H9 (cell line): ENCODE results near the gene CHN2. TPM values are rescaled to one million over a fixed set of nuclear protein-coding genes. Genes with fewer than 3 reads are reported as not detected.

Source experiments
- DNase-seq: peaks from one replicate; pipeline ENCODE4 v3.0.0-alpha.2; 2017
- H2AFZ ChIP-seq: one replicate; pipeline ENCODE4 v1.6.1; 2013; ENCODE audit warnings: mild to moderate bottlenecking, low read length, control low read depth, moderate library complexity
- H2AK5ac ChIP-seq: 2 replicates; pipeline ENCODE4 v1.6.1; 2013; ENCODE audit warnings: low read length, control low read depth, mixed read lengths; ENCODE audit not compliant: insufficient read length
- H2BK120ac ChIP-seq: one replicate; pipeline ENCODE4 v1.6.1; 2013; ENCODE audit warnings: low read depth, mild to moderate bottlenecking, low read length, control low read depth, inconsistent platforms; ENCODE audit not compliant: poor library complexity, severe bottlenecking
- H2BK12ac ChIP-seq: 2 replicates; pipeline ENCODE4 v1.6.1; 2013; ENCODE audit warnings: low read length, control low read depth, mixed read lengths, low read depth; ENCODE audit not compliant: insufficient read length
- H2BK15ac ChIP-seq: 2 replicates; pipeline ENCODE4 v1.6.1; 2013; ENCODE audit warnings: low read depth, low read length, control low read depth
- H2BK20ac ChIP-seq: one replicate; pipeline ENCODE4 v1.6.1; 2013; ENCODE audit warnings: low read depth, mild to moderate bottlenecking, low read length, control low read depth, inconsistent platforms; ENCODE audit not compliant: poor library complexity, severe bottlenecking
- H2BK5ac ChIP-seq: 2 replicates; pipeline ENCODE4 v1.6.1; 2013; ENCODE audit warnings: low read length, control low read depth, mixed read lengths; ENCODE audit not compliant: insufficient read length
- H3K14ac ChIP-seq: 2 replicates; pipeline ENCODE4 v1.6.1; 2013; ENCODE audit warnings: low read length, control low read depth; ENCODE audit not compliant: insufficient read depth
- H3K18ac ChIP-seq: 2 replicates; pipeline ENCODE4 v1.6.1; 2013; ENCODE audit warnings: low read depth, mild to moderate bottlenecking, mixed read lengths, low read length, control low read depth; ENCODE audit not compliant: insufficient read length
- H3K23ac ChIP-seq: 2 replicates; pipeline ENCODE4 v1.6.1; 2013; ENCODE audit warnings: low read length, control low read depth, mixed read lengths, low read depth; ENCODE audit not compliant: insufficient read length
- H3K23me2 ChIP-seq: 2 replicates; pipeline ENCODE4 v1.6.1; 2013; ENCODE audit warnings: low read depth, mild to moderate bottlenecking, mixed read lengths, low read length, control low read depth; ENCODE audit not compliant: insufficient read length, poor library complexity, severe bottlenecking
- H3K27ac ChIP-seq: 2 replicates; pipeline ENCODE4 v1.5.1; 2013; ENCODE audit warnings: low read length, control low read depth, mixed read lengths, low read depth; ENCODE audit not compliant: insufficient read length
- H3K27me3 ChIP-seq: 2 replicates; pipeline ENCODE4 v1.6.1; 2013; ENCODE audit warnings: low read length, control low read depth, inconsistent platforms; ENCODE audit not compliant: insufficient read depth
- H3K4ac ChIP-seq: 2 replicates; pipeline ENCODE4 v1.6.1; 2013; ENCODE audit warnings: low read depth, mild to moderate bottlenecking, control low read depth, inconsistent platforms, low read length, moderate library complexity
- H3K4me1 ChIP-seq: 2 replicates; pipeline ENCODE4 v1.6.1; 2013; ENCODE audit warnings: low read length, control low read depth, inconsistent platforms; ENCODE audit not compliant: insufficient read depth
- H3K4me2 ChIP-seq: 2 replicates; pipeline ENCODE4 v1.6.1; 2013; ENCODE audit warnings: low read length, control low read depth, mixed read lengths; ENCODE audit not compliant: insufficient read length, insufficient read depth
- H3K56ac ChIP-seq: 2 replicates; pipeline ENCODE4 v1.6.1; 2013; ENCODE audit warnings: low read depth, mild to moderate bottlenecking, mixed read lengths, low read length, control low read depth; ENCODE audit not compliant: insufficient read length
- H3K79me1 ChIP-seq: 2 replicates; pipeline ENCODE4 v1.6.1; 2013; ENCODE audit warnings: low read depth, mild to moderate bottlenecking, moderate library complexity, low read length, control low read depth, inconsistent platforms; ENCODE audit not compliant: insufficient read depth, poor library complexity, severe bottlenecking
- H3K79me2 ChIP-seq: 2 replicates; pipeline ENCODE4 v1.6.1; 2013; ENCODE audit warnings: low read length, control low read depth, inconsistent platforms; ENCODE audit not compliant: insufficient read depth
- H3K9ac ChIP-seq: 2 replicates; pipeline ENCODE4 v1.6.1; 2013; ENCODE audit warnings: low read length, control low read depth, mixed read lengths; ENCODE audit not compliant: insufficient read length; ENCODE audit errors: extremely low read depth
- H3K9me3 ChIP-seq: one replicate; pipeline ENCODE4 v1.6.1; 2013; ENCODE audit warnings: low read depth, low read length, inconsistent platforms; ENCODE audit not compliant: control insufficient read depth
- H3T11ph ChIP-seq: one replicate; pipeline ENCODE4 v1.6.1; 2013; ENCODE audit warnings: mild to moderate bottlenecking, low read length, control low read depth, inconsistent platforms
- H4K20me1 ChIP-seq: one replicate; pipeline ENCODE4 v1.6.1; 2013; ENCODE audit not compliant: control insufficient read depth, insufficient read length, insufficient read depth
- H4K5ac ChIP-seq: 2 replicates; pipeline ENCODE4 v1.6.1; 2013; ENCODE audit warnings: low read depth, mild to moderate bottlenecking, mixed read lengths, low read length, control low read depth; ENCODE audit not compliant: insufficient read length
- H4K8ac ChIP-seq: replicated peaks from 2 replicates; pipeline ENCODE4 v1.6.1; 2013; ENCODE audit warnings: low read length, control low read depth, mixed read lengths, low read depth; ENCODE audit not compliant: insufficient read length
- H4K91ac ChIP-seq: 2 replicates; pipeline ENCODE4 v1.6.1; 2013; ENCODE audit warnings: low read depth, mild to moderate bottlenecking, moderate library complexity, mixed read lengths, low read length, control low read depth; ENCODE audit not compliant: insufficient read length
- H3K27ac Mint-ChIP-seq, 3 experiments: 2 replicates in 2 of 3; 3 replicates in 1 of 3; pipeline ENCODE4 v1.8.0; 2020 to 2021; ENCODE audit warnings: mixed read lengths in 3 of 3, mild to moderate bottlenecking in 1 of 3, moderate library complexity in 1 of 3
- H3K27me3 Mint-ChIP-seq: 2 replicates; pipeline ENCODE4 v1.8.0; 2021; ENCODE audit warnings: low read depth, mild to moderate bottlenecking, moderate library complexity, mixed read lengths
- H3K36me3 Mint-ChIP-seq, 3 experiments: 2 replicates in 2 of 3; 3 replicates in 1 of 3; pipeline ENCODE4 v1.8.0; 2020 to 2021; ENCODE audit warnings: low read depth in 3 of 3, mixed read lengths in 3 of 3; ENCODE audit not compliant: insufficient read depth in 1 of 3
- H3K4me1 Mint-ChIP-seq, 2 experiments: 2 replicates each; pipeline ENCODE4 v1.8.0; 2020; ENCODE audit warnings: mixed read lengths in 2 of 2
- H3K4me3 Mint-ChIP-seq, 2 experiments: 2 replicates in 1 of 2; 3 replicates in 1 of 2; pipeline ENCODE4 v1.8.0; 2020 to 2021; ENCODE audit warnings: mild to moderate bottlenecking in 2 of 2, mixed read lengths in 2 of 2, moderate library complexity in 1 of 2
- H3K9me3 Mint-ChIP-seq, 2 experiments: 2 replicates in 1 of 2; 3 replicates in 1 of 2; pipeline ENCODE4 v1.8.0; 2020; ENCODE audit warnings: mild to moderate bottlenecking in 2 of 2, mixed read lengths in 2 of 2, moderate library complexity in 1 of 2
- CTCF ChIP-seq: fragments of 200-600 bp; sonication (generic); conservative IDR thresholded peaks from 3 replicates; pipeline ENCODE4 v1.8.0; 2021; ENCODE audit warnings: antibody characterized with exemption, mild to moderate bottlenecking
- WGBS: extraction: QIAGEN DNeasy Blood & Tissue Kit; methylation state at CpG from one replicate; pipeline ENCODE4 v1.1.7; 2013; ENCODE audit warnings: missing lambda C conversion rate, low lambda C conversion rate, mixed read lengths; ENCODE audit not compliant: insufficient read length; ENCODE audit errors: extremely low coverage; 5-methylcytosine and 5-hydroxymethylcytosine counted together
- total RNA-seq: library from RNA; stranded (reverse); gene quantifications from 2 replicates; pipeline ENCODE4 v1.2.1, GENCODE V29; 2021

Gene CHN2
- total RNA-seq, 1 experiment from 2014 or later: 3.3 TPM

GRCh38 chr7:29328811-29329210 is 134.2 kb downstream of the CHN2 start:
- H3K4me1 Mint-ChIP-seq: peaks cover 13 to 15% of the 10 kb centered on the region in 2 experiments
- Histone ChIP-seq H2BK12ac (no peak overlapping the region), H3K4me1 (peaks cover 6% of the 10 kb centered on the region; the same call in 1 of the 2 replicates), H2BK15ac (no peak overlapping the region), H3T11ph (no peak overlapping the region), H4K20me1 (no peaks in the 10 kb centered on the region), H3K79me2 (no peaks in the 10 kb centered on the region), H3K23ac (no peak overlapping the region), H3K23me2 (no peaks in the 10 kb centered on the region), H3K79me1 (no peaks in the 10 kb centered on the region), H3K4me2 (no peak overlapping the region), H3K27ac (no peak overlapping the region), H4K8ac (no peak overlapping the region), H3K9me3 (no peaks in the 10 kb centered on the region), H2AK5ac (no peak overlapping the region), H3K27me3 (no peaks in the 10 kb centered on the region), H2BK20ac (no peak overlapping the region), H3K56ac (no peak overlapping the region), H2BK5ac (no peak overlapping the region), H3K9ac (no peak overlapping the region), H4K5ac (no peak overlapping the region), H3K18ac (no peak overlapping the region), H3K4ac (no peak overlapping the region), H2BK120ac (no peak overlapping the region), H2AFZ (no peak overlapping the region), H3K14ac (no peak overlapping the region; the same call in 1 of the 2 replicates), H4K91ac (no peak overlapping the region)
- no peaks in the 10 kb centered on the region for H3K27me3 Mint-ChIP-seq
- no peak overlapping the region for H3K4me3 Mint-ChIP-seq
- no peaks in the 10 kb centered on the region for H3K9me3 Mint-ChIP-seq
- TF ChIP-seq CTCF: no peak
- no CpG with 5 or more reads among the region's 2 CpGs for WGBS
- no peaks in the 10 kb centered on the region; a peak in 1 of 7 replicates for H3K36me3 Mint-ChIP-seq
- no peak overlapping the region for H3K27ac Mint-ChIP-seq
- no peak for DNase-seq
